IPS-18a (cell line): ENCODE results near the gene EVA1C.
A peak's percentile ranks its signal among the peaks of the same experiment; 100 is the strongest.
"Not testable (repeated sequence)": the region's sequence is repeated elsewhere in the genome, so short reads cannot be mapped to it uniquely, and the experiment has no call there.

Experiments
- H3K27ac ChIP-seq: one replicate; pipeline ENCODE4 v1.5.1; 2013; ENCODE audit warnings: low read length
- H3K27me3 ChIP-seq: one replicate; pipeline ENCODE4 v1.6.1; 2013; ENCODE audit warnings: mild to moderate bottlenecking, low read length; ENCODE audit not compliant: control insufficient read depth, insufficient read depth
- H3K36me3 ChIP-seq: one replicate; pipeline ENCODE4 v1.6.1; 2013; ENCODE audit warnings: low read depth, low read length; ENCODE audit not compliant: control insufficient read depth
- H3K4me1 ChIP-seq: one replicate; pipeline ENCODE4 v1.6.1; 2013; ENCODE audit warnings: low read depth, low read length; ENCODE audit not compliant: control insufficient read depth
- H3K4me3 ChIP-seq: one replicate; pipeline ENCODE4 v1.5.1; 2013; ENCODE audit warnings: low read length
- H3K9ac ChIP-seq: one replicate; pipeline ENCODE4 v1.6.1; 2013; ENCODE audit warnings: mild to moderate bottlenecking, low read length, moderate library complexity
- H3K9me3 ChIP-seq: one replicate; pipeline ENCODE4 v1.6.1; 2013; ENCODE audit warnings: low read depth, low read length; ENCODE audit not compliant: control insufficient read depth

Gene EVA1C

DNA sequence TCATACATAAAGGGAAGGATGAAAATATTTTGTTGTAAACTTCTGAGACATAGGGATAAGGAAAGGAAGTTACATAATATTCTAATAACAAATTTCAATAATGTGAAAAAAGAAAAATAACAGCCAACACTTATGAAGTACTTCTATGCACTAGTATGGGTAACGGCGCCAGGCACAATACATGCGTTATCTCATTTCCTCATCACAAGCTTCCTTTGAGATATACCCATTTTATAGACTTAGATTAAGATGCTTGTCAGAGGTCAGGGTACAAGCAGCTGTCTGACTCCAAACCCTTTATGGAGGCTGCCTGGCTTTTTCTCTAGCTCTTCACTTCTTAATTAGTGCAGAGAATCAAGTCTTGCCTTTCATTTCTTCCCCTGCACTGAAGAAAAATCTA, 131.5 kb downstream of the EVA1C start:
- no peak overlapping the region for H3K9ac ChIP-seq
- H3K4me3 ChIP-seq, result no peak overlapping the region
- no peaks in the 10 kb centered on the region for H3K9me3 ChIP-seq
- H3K27ac ChIP-seq, result no peak overlapping the region
- H3K4me1 ChIP-seq, result peaks cover under 1% of the 10 kb centered on the region
- H3K36me3 ChIP-seq, result no peaks in the 10 kb centered on the region
- no peaks in the 10 kb centered on the region for H3K27me3 ChIP-seq

- Histone ChIP-seq H3K9ac (no peak overlapping the region), H3K36me3 (no peaks in the 10 kb centered on the region), H3K4me1 (no peaks in the 10 kb centered on the region), H3K27ac (no peak overlapping the region), H3K27me3 (no peaks in the 10 kb centered on the region), H3K9me3 (no peaks in the 10 kb centered on the region), H3K4me3 (no peak overlapping the region)
Measured at GRCh38 chr21:32544697-32545096, 132.2 kb downstream of the EVA1C start.

DNA sequence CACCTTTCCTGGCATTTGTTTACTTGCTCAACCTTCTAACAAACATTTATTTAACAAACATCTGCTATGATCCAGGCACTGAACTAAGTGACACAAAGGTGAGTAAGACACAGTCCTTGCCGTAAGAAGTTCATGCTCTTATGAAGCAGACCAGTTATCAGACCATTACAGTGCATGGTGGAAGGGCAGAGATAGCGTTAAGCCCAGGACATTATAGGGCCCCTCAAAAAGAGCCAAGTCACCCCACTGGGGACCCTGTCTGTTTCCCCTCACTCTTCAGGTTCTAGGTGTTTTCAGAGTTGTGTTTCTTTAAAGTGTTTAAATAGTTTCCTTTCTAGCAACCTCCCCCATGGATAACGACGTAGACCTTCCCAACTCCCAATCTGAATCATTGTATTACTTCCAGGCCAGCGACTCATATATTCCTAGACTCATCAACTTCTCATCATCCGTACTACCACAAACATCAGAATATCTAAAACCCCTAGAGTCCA, 133.5 kb downstream of the EVA1C start:
- no peaks in the 10 kb centered on the region for H3K36me3 ChIP-seq
- no peak overlapping the region for H3K4me3 ChIP-seq
- H3K9ac ChIP-seq, result no peak overlapping the region
- H3K27me3 ChIP-seq, result no peaks in the 10 kb centered on the region
- H3K27ac ChIP-seq, result no peak overlapping the region
- H3K9me3 ChIP-seq, result no peaks in the 10 kb centered on the region
- no peaks in the 10 kb centered on the region for H3K4me1 ChIP-seq

- Histone ChIP-seq H3K36me3 (no peaks in the 10 kb centered on the region), H3K9me3 (no peaks in the 10 kb centered on the region), H3K27me3 (no peaks in the 10 kb centered on the region), H3K9ac (no peak overlapping the region), H3K27ac (no peak overlapping the region), H3K4me1 (peaks cover 5% of the 10 kb centered on the region), H3K4me3 (no peak overlapping the region)
Measured at GRCh38 chr21:32547018-32547417, 134.5 kb downstream of the EVA1C start.

DNA sequence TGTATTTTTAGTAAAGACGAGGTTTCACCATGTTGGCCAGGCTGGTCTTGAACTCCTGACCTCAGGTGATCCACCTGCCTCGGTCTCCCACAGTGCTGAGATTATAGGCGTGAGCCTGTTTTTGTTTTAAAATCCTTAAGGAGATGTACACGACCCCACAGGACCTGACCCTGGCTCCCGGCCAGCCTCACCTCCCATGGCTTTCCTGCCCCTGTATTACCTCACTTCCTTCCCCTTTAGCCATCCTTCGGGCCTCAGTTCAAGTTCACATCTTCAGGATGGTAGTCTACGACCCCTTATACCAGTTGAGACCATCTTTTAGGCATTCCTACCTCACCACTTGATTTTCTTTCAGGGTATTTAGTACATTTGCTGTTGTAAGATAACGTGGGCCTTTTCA, 136.5 kb downstream of the EVA1C start:
- Histone ChIP-seq H3K36me3 (no peaks in the 10 kb centered on the region), H3K9me3 (no peaks in the 10 kb centered on the region), H3K4me3 (no peak overlapping the region), H3K27me3 (no peaks in the 10 kb centered on the region), H3K9ac (no peak overlapping the region), H3K4me1 (peaks cover 5% of the 10 kb centered on the region), H3K27ac (no peak overlapping the region)

DNA sequence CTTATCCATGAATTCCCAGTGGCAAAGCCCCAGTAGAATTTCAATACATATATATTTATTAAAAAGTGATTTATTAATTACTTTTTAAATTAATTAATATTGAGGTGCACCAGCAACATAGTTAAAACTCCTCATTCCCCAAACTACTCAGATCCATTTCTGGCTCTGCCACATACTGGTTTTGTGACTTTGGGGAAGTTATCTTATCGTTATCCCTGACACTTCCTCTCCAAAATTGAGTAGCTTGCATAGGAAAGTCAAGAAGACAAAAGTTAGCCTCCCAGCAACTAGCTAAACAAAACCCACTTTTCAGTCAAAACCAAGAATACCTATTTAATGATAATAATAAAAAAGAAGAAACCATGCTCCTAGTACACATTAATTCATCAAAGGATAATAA, 136.9 kb downstream of the EVA1C start:
- peaks cover 5% of the 10 kb centered on the region for H3K4me1 ChIP-seq
- no peak overlapping the region for H3K9ac ChIP-seq
- no peaks in the 10 kb centered on the region for H3K27me3 ChIP-seq
- no peaks in the 10 kb centered on the region for H3K36me3 ChIP-seq
- no peak overlapping the region for H3K27ac ChIP-seq
- H3K4me3 ChIP-seq, result no peak overlapping the region
- H3K9me3 ChIP-seq, result no peaks in the 10 kb centered on the region

DNA sequence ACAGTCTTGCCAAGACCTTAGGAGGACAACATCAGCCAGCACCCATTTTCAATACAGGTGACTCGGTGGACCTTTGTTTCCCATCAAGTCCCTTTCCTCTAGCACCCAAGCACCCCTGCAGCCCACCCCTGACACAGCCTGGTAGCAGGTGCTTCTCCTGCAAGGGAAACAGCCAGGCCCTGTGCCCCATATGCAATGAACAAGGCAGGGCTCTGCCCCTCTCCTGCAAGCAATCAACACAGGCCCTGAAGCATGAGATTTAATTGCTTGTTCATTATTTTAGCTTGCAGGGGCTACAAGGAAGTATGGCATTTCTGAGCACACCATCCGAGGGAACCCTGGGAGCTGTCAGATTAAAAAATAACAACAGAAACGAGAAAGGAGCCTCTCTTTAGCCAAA, 137.4 kb downstream of the EVA1C start:
- Histone ChIP-seq H3K27ac (no peak overlapping the region), H3K27me3 (no peaks in the 10 kb centered on the region), H3K9me3 (no peaks in the 10 kb centered on the region), H3K4me1 (peaks cover 5% of the 10 kb centered on the region), H3K36me3 (no peaks in the 10 kb centered on the region), H3K9ac (no peak overlapping the region), H3K4me3 (no peak overlapping the region)

DNA sequence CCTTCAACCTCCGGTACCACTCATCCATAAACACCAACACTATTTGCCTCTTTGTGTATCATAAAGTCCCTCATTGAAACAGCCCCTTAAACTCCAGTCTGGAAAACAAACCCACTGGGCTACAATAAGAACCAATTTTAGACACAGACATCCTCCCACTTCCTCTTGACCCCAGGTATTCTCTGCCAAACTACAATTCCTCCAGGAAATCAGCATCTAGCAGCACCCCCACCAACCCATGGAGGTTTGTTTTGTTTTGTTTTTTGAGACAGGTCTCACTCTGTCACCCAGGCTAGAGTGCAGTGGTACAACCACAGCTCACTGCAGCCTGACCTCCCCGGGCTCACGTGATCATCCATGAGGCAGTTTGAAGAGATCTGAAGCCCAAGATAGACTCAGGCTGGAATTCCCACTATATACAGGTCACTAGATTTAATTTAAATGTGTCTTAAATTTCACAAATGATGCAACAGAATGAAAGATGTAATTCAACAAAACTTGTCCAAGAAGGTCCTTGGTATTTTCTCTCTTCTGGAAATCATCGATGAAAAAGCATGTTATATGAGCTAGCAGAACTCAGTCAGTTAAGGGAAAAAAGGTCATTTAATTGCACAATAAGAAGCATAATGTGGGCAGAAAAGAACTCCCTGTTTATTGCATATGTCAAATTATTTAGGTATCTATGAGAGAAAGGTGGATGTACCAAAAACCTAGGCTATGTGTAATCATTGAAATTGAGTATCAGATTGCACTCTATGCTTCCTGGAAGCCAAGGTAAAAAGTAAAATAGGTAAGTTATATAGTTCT, 142.5 kb downstream of the EVA1C start:
- no peaks in the 10 kb centered on the region for H3K36me3 ChIP-seq
- H3K27me3 ChIP-seq, result no peaks in the 10 kb centered on the region
- no peak overlapping the region for H3K9ac ChIP-seq
- H3K4me3 ChIP-seq, result no peak overlapping the region
- H3K9me3 ChIP-seq, result no peaks in the 10 kb centered on the region
- no peak overlapping the region for H3K27ac ChIP-seq
- peaks cover 14% of the 10 kb centered on the region for H3K4me1 ChIP-seq

DNA sequence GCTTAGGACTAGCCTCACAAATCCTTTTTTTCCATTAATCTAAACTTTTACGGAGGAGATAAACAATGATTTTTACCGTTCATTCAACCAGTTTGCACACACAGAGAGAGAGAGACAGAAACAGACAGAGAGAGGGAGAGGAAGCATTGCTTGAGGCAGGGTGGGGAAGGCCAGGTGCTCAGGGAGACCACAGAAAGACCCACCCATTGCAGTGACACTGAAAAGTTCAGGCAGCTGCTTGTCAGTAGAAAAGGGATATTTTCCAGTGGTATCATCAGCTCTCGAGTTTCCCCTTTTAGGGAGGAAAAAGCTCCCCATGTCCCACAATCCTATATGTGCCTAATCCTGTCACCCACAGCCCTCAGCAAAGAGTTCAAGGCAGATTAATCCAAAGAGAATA, 145.6 kb downstream of the EVA1C start:
- no peaks in the 10 kb centered on the region for H3K27me3 ChIP-seq
- no peaks in the 10 kb centered on the region for H3K36me3 ChIP-seq
- no peak overlapping the region for H3K9ac ChIP-seq
- no peaks in the 10 kb centered on the region for H3K9me3 ChIP-seq
- H3K4me3 ChIP-seq, result no peak overlapping the region
- peaks cover 34% of the 10 kb centered on the region for H3K4me1 ChIP-seq
- no peak overlapping the region for H3K27ac ChIP-seq

GRCh38 chr21:32559006-32559610, 146.6 kb downstream of the EVA1C start:
- Histone ChIP-seq H3K4me3 (no peak overlapping the region), H3K4me1 (peaks cover 35% of the 10 kb centered on the region), H3K27ac (no peak overlapping the region), H3K9me3 (no peaks in the 10 kb centered on the region), H3K27me3 (no peaks in the 10 kb centered on the region), H3K36me3 (no peaks in the 10 kb centered on the region), H3K9ac (no peak overlapping the region)

GRCh38 chr21:32560896-32561295, 148.4 kb downstream of the EVA1C start:
- H3K36me3 ChIP-seq, result no peaks in the 10 kb centered on the region
- H3K27ac ChIP-seq, result peak overlapping the region; percentile 36
- H3K27me3 ChIP-seq, result no peaks in the 10 kb centered on the region
- H3K9ac ChIP-seq, result peak overlapping the region; percentile 14
- H3K4me3 ChIP-seq, result peak overlapping the region; percentile 32
- no peaks in the 10 kb centered on the region for H3K9me3 ChIP-seq
- H3K4me1 ChIP-seq, result peaks cover 35% of the 10 kb centered on the region

DNA sequence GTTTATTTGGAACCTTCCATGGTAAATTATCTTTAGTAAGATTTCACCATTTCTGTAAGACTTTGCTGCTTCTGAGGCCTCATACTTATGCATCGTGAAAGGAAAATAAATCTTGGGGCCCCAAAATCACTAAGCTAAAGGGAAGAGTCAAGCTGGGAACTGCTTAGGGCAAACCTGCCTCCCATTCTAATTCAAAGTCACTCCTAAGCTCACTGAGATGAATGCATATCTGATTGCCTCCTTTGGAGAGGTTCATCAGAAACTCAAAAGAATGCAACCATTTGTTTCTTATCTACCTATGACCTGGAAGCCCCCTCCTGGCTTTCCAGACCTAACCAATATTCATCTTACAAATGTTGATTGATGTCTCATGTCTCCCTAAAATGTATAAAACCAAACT, 149.0 kb downstream of the EVA1C start:
- H3K27me3 ChIP-seq, H3K9me3 ChIP-seq, H3K36me3 ChIP-seq: not testable (repeated sequence)
- peaks cover 31% of the 10 kb centered on the region for H3K4me1 ChIP-seq
- H3K9ac ChIP-seq, result peak overlapping the region; percentile 6
- peak overlapping the region; percentile 32 for H3K4me3 ChIP-seq
- peak overlapping the region; percentile 39 for H3K27ac ChIP-seq
